ENCODE results near the gene NARF. TPM values are rescaled to one million over a fixed set of nuclear protein-coding genes. Genes with fewer than 3 reads are reported as not detected.
A peak's percentile ranks its signal among the peaks of the same experiment; 100 is the strongest.
"Not testable (repeated sequence)": the region's sequence is repeated elsewhere in the genome, so short reads cannot be mapped to it uniquely, and the experiment has no call there.

Gene NARF
- total RNA-seq, 4 donors from 2014 or later = 44.1 to 133 (median 61.1) TPM

- WGBS, 2 donors (ENCODE audit: low coverage in 1 of 2) = 1% methylated on average over 8 of the region's 8 CpGs; no CpG with 5 or more reads in 1 of the 2 donors
- peak; percentile 93 for DNase-seq
- intact Hi-C loops (cut with DNase I; ENCODE audit: low total_unique reads) = loop anchor here (5.0 kb wide), 2 partner anchors 94 to 1056 kb away; no protein-coding TSS in a partner anchor
Observed at GRCh38 chr17:82457929-82458178, 687 bp upstream of the NARF start.

GRCh38 chr17:82458885-82459424 is 414 bp downstream of the NARF start:
- TF ChIP-seq POLR2A (IDR thresholded peaks at IDR 0.05) = no peak
- TF ChIP-seq POLR2AphosphoS5 (IDR thresholded peaks at IDR 0.05) = no peak
- no peak for TF ChIP-seq EP300 (IDR thresholded peaks at IDR 0.05; ENCODE audit: low read depth)
- TF ChIP-seq CTCF (IDR thresholded peaks at IDR 0.05) = no peak
- peaks cover 0 to 11% (median 5%) of the 10 kb centered on the region in 4 donors for H3K36me3 ChIP-seq
- H3K4me1 ChIP-seq = peaks cover 10 to 25% (median 19%) of the 10 kb centered on the region in 4 donors
- in situ Hi-C loops (cut with MboI; ENCODE audit: low pct_ligation_motif_present in 1 of 4, low pct_unique_long_range_greater_than_20kb in 1 of 4, low sequenced_read_pairs in 3 of 4) = no loop called here
- DNase-seq = peak; percentile 34
- WGBS, 2 donors (ENCODE audit: low coverage in 1 of 2) = 1% methylated on average over 53 of the region's 62 CpGs; no CpG with 5 or more reads in 1 of the 2 donors
- intact Hi-C loops (cut with DNase I; ENCODE audit: low total_unique reads) = loop anchor here (5.0 kb wide), 2 partner anchors 93 to 1057 kb away; no protein-coding TSS in a partner anchor
- H3K27ac ChIP-seq = peak overlapping the region; percentile 99 to 100 (median 100)
- no peaks in the 10 kb centered on the region for H3K9me3 ChIP-seq
- H3K4me3 ChIP-seq = peak overlapping the region; percentile 67 to 80 (median 70)
- H3K27me3 ChIP-seq = no peaks in the 10 kb centered on the region

More at GRCh38 chr17:82457929-82458178, 687 bp upstream of the NARF start:
- peaks cover 10 to 25% (median 19%) of the 10 kb centered on the region in 4 donors for H3K4me1 ChIP-seq
- H3K27ac ChIP-seq = peak overlapping the region; percentile 99 to 100 (median 100)
- in situ Hi-C loops (cut with MboI; ENCODE audit: low pct_ligation_motif_present in 1 of 4, low pct_unique_long_range_greater_than_20kb in 1 of 4, low sequenced_read_pairs in 3 of 4) = no loop called here
- H3K27me3 ChIP-seq = no peaks in the 10 kb centered on the region
- H3K36me3 ChIP-seq = peaks cover 0 to 11% (median 5%) of the 10 kb centered on the region in 4 donors
- no peaks in the 10 kb centered on the region for H3K9me3 ChIP-seq
- H3K4me3 ChIP-seq = peak overlapping the region in 3 of 4 donors; percentile 67 to 71 (median 68)
- TF ChIP-seq POLR2A (IDR thresholded peaks at IDR 0.05) (no peak), EP300 (IDR thresholded peaks at IDR 0.05; ENCODE audit: low read depth) (no peak), POLR2AphosphoS5 (IDR thresholded peaks at IDR 0.05) (no peak), CTCF (IDR thresholded peaks at IDR 0.05) (no peak)

GRCh38 chr17:82459936-82460335 is 1.4 kb downstream of the NARF start:
- H3K27ac ChIP-seq; H3K9me3 ChIP-seq; in situ Hi-C loops (cut with MboI; ENCODE audit: low pct_ligation_motif_present in 1 of 4, low pct_unique_long_range_greater_than_20kb in 1 of 4, low sequenced_read_pairs in 3 of 4); H3K27me3 ChIP-seq; DNase-seq: not testable (repeated sequence)
- Histone ChIP-seq H3K4me1 (peaks cover 10 to 25% (median 19%) of the 10 kb centered on the region in 4 donors), H3K36me3 (peaks cover 0 to 20% (median 5%) of the 10 kb centered on the region in 4 donors), H3K4me3 (peak overlapping the region in 1 of 4 donors; percentile 67)
- intact Hi-C loops (cut with DNase I; ENCODE audit: low total_unique reads) = loop anchor here (5.0 kb wide), 2 partner anchors 92 to 1058 kb away; no protein-coding TSS in a partner anchor
- 92 to 94% methylated on average over 5 to 9 of the region's 9 CpGs for WGBS, 2 donors (ENCODE audit: low coverage in 1 of 2)

GRCh38 chr17:82461827-82462524 is 3.4 kb downstream of the NARF start:
- 60 to 72% methylated on average over 1 to 10 of the region's 10 CpGs for WGBS, 2 donors (ENCODE audit: low coverage in 1 of 2)
- no peak for DNase-seq

More at GRCh38 chr17:82461827-82462524, 3.4 kb downstream of the NARF start:
- Histone ChIP-seq H3K36me3 (peaks cover 0 to 34% (median 11%) of the 10 kb centered on the region in 4 donors), H3K27me3 (no peaks in the 10 kb centered on the region), H3K27ac (no peak overlapping the region), H3K4me3 (no peak overlapping the region), H3K9me3 (no peaks in the 10 kb centered on the region), H3K4me1 (peaks cover 8 to 22% (median 18%) of the 10 kb centered on the region in 4 donors)
- intact Hi-C loops (cut with DNase I; ENCODE audit: low total_unique reads) = no loop called here
- no peak for TF ChIP-seq POLR2AphosphoS5 (IDR thresholded peaks at IDR 0.05)
- TF ChIP-seq CTCF (IDR thresholded peaks at IDR 0.05) = no peak
- no peak for TF ChIP-seq EP300 (IDR thresholded peaks at IDR 0.05; ENCODE audit: low read depth)
- TF ChIP-seq POLR2A (IDR thresholded peaks at IDR 0.05) = no peak
- in situ Hi-C loops (cut with MboI; ENCODE audit: low pct_ligation_motif_present in 1 of 4, low pct_unique_long_range_greater_than_20kb in 1 of 4, low sequenced_read_pairs in 3 of 4) = no loop called here

All from transverse colon (tissue), 4 donors.